A549 (cell line): Measurements from ENCODE around the gene PEX14. TPM values are rescaled to one million over a fixed set of nuclear protein-coding genes. Genes with fewer than 3 reads are reported as not detected.

ENCODE experiments used
- ATAC-seq, 2 experiments: fragments of 200-7000 bp in 1 of 2; fragments of >200 bp in 1 of 2; cut with Nextera tagmentation in 1 of 2; cut with Tn5 transposase in 1 of 2; 3 replicates each; pipeline versions ENCODE4 v1.8.0 to v1.9.1; 2018 to 2020; ENCODE audit warnings: mild to moderate bottlenecking in 1 of 2, moderate library complexity in 1 of 2
- CTCF ChIA-PET: fragments of 300-600 bp; sonication (Branson Sonifier 250); formaldehyde crosslinking; extraction: SDS; loops from one replicate; lab custom pipeline; 2021; ENCODE audit warnings: antibody characterized with exemption, inconsistent platforms; lab: Yijun Ruan, JAX
- POLR2A ChIA-PET: fragments of 350-600 bp; formaldehyde crosslinking; extraction: SDS; loops from one replicate; lab custom pipeline; 2021; ENCODE audit warnings: antibody characterized with exemption, inconsistent platforms; lab: Yijun Ruan, JAX
- DNase-seq, 2 experiments: peaks; one replicate each; pipeline versions ENCODE4 v3.0.0 to v3.0.0-alpha.2; 2011 to 2016; ENCODE audit warnings: low read depth in 1 of 2, low spot score in 1 of 2
- FAIRE-seq: peaks from 2 replicates; lab custom pipeline; 2011; peaks lifted over from hg19 to GRCh38; lab: Jason Lieb, UNC
- H3K27ac ChIP-seq, 2 experiments: fragments of >200 bp; sonication (Bioruptor Twin); formaldehyde crosslinking; 3 replicates each; pipeline ENCODE4 v1.5.1; 2016 to 2017
- H3K4me1 ChIP-seq: fragments of >200 bp; sonication (Bioruptor Twin); formaldehyde crosslinking; 3 replicates; pipeline ENCODE4 v1.6.1; 2016
- H3K4me2 ChIP-seq: fragments of >200 bp; sonication (Bioruptor Twin); formaldehyde crosslinking; 3 replicates; pipeline ENCODE4 v1.6.1; 2016
- H3K4me3 ChIP-seq: fragments of >200 bp; sonication (Bioruptor Twin); formaldehyde crosslinking; 3 replicates; pipeline ENCODE4 v1.5.1; 2016
- H3K9me3 ChIP-seq: fragments of >200 bp; sonication (Bioruptor Twin); formaldehyde crosslinking; 3 replicates; pipeline ENCODE4 v1.6.1; 2016
- ATOH8 ChIP-seq: fragments of 250-450 bp; sonication (Bioruptor Pico); IDR thresholded peaks from 2 replicates; pipeline ENCODE4 v1.5.0; 2020; ENCODE audit warnings: low read depth, mild to moderate bottlenecking, moderate library complexity
- BCL3 ChIP-seq: fragments of >200 bp; sonication (Bioruptor Twin); formaldehyde crosslinking; IDR thresholded peaks from 3 replicates; pipeline ENCODE4 v1.6.1; 2016
- CBX2 ChIP-seq: fragments of 200-600 bp; sonication (generic); IDR thresholded peaks from 2 replicates; pipeline ENCODE4 v1.6.1; 2016; ENCODE audit warnings: low read depth, mild to moderate bottlenecking, borderline replicate concordance
- CBX8 ChIP-seq: fragments of 200-600 bp; sonication (generic); IDR thresholded peaks from 2 replicates; pipeline ENCODE4 v1.6.1; 2016
- CEBPB ChIP-seq, 2 experiments: fragments of >200 bp in 1 of 2; sonication (Bioruptor Twin) in 1 of 2; formaldehyde crosslinking in 1 of 2; IDR thresholded peaks; 2 replicates each; pipeline ENCODE4 v1.6.1; 2012 to 2016
- CHD2 ChIP-seq: fragments of 150-350 bp; IDR thresholded peaks from 2 replicates; pipeline ENCODE4 v1.6.1; 2014; ENCODE audit warnings: low read length; ENCODE audit not compliant: partially characterized antibody
- CHD4 ChIP-seq: fragments of 200-600 bp; sonication (generic); IDR thresholded peaks from 2 replicates; pipeline ENCODE4 v1.6.1; 2016; ENCODE audit warnings: antibody characterized with exemption, mild to moderate bottlenecking, borderline replicate concordance
- EP300 ChIP-seq, 2 experiments: fragments of >200 bp; sonication (Bioruptor Twin); formaldehyde crosslinking; IDR thresholded peaks; 2 replicates in 1 of 2; 3 replicates in 1 of 2; pipeline ENCODE4 v1.6.1; 2016 to 2017
- JUN ChIP-seq, 2 experiments: fragments of >200 bp; sonication (Bioruptor Twin); formaldehyde crosslinking; IDR thresholded peaks; 2 replicates in 1 of 2; 3 replicates in 1 of 2; pipeline ENCODE4 v1.6.1; 2016 to 2017
- JUNB ChIP-seq: fragments of >200 bp; sonication (Bioruptor Twin); formaldehyde crosslinking; IDR thresholded peaks from 2 replicates; pipeline ENCODE4 v1.6.1; 2016
- MAX ChIP-seq: IDR thresholded peaks from 2 replicates; pipeline ENCODE4 v1.6.1; 2012
- MYC ChIP-seq: IDR thresholded peaks from 2 replicates; pipeline ENCODE4 v1.6.1; 2012; ENCODE audit warnings: mild to moderate bottlenecking, inconsistent platforms, low read length, improper control_type of control experiment, borderline replicate concordance
- RARB ChIP-seq: fragments of 250-450 bp; sonication (Bioruptor Pico); IDR thresholded peaks from 2 replicates; pipeline ENCODE4 v1.8.0; 2021; ENCODE audit warnings: mild to moderate bottlenecking, moderate library complexity
- RCOR1 ChIP-seq: fragments of 150-350 bp; IDR thresholded peaks from 2 replicates; pipeline ENCODE4 v1.6.1; 2014; ENCODE audit warnings: antibody characterized with exemption, low read length, low read depth
- SREBF2 ChIP-seq: fragments of 450-650 bp; IDR thresholded peaks from 2 replicates; pipeline ENCODE4 v1.6.1; 2014; ENCODE audit warnings: mild to moderate bottlenecking, moderate library complexity
- TFCP2L1 ChIP-seq: fragments of 250-450 bp; sonication (Bioruptor Pico); IDR thresholded peaks from 2 replicates; pipeline ENCODE4 v1.5.0; 2021; ENCODE audit warnings: mild to moderate bottlenecking
- TP53 ChIP-seq: fragments of 250-450 bp; sonication (Bioruptor Pico); IDR thresholded peaks from 2 replicates; pipeline ENCODE4 v1.5.0; 2021; ENCODE audit warnings: mild to moderate bottlenecking, moderate library complexity
- ZFP36 ChIP-seq: fragments of 450-650 bp; IDR thresholded peaks from 2 replicates; pipeline ENCODE4 v1.6.1; 2014; ENCODE audit warnings: borderline replicate concordance; ENCODE audit not compliant: partially characterized antibody
- WGBS: methylation state at CpG from one replicate; pipeline ENCODE4 v1.1.6; 2017; ENCODE audit errors: missing lambda C conversion rate; 5-methylcytosine and 5-hydroxymethylcytosine counted together
- polyA plus RNA-seq, 4 experiments: library from polyadenylated mRNA; depleted of rRNA in 3 of 4; stranded (reverse); fragments of >200 nt; fragmentation: RNase III in 1 of 4; extraction: RNeasy Plus Mini Kit Qiagen cat#74134 plus additional on column Dnase treatment in 1 of 4; gene quantifications; 2 replicates in 3 of 4; 3 replicates in 1 of 4; pipeline ENCODE4 v1.2.3, GENCODE V29; 2011 to 2017

PEX14 gene
- polyA plus RNA-seq, 2 of the 4 experiments (the other 2 are of a cell fraction) = 7.7 to 15.0 TPM

- Histone ChIP-seq H3K27ac (no peak overlapping the region), H3K4me2 (no peak overlapping the region), H3K4me3 (no peak overlapping the region), H3K9me3 (no peaks in the 10 kb centered on the region), H3K4me1 (peaks cover 16% of the 10 kb centered on the region)
- TF ChIP-seq CHD4 (no peak), ATOH8 (CRISPR knock-in tag) (no peak), MYC (no peak), CEBPB (IDR thresholded peaks at IDR 0.05) (no peak), CHD2 (no peak), TP53 (CRISPR knock-in tag) (no peak), RARB (no peak)
- WGBS = 81% methylated on average over 6 of the region's 6 CpGs
- ATAC-seq (no peak), FAIRE-seq (no peak), DNase-seq (no peak)
- ChIA-PET CTCF (interaction anchor here (0.6 kb wide), 1 partner anchor 13 kb away, joined by 3 read pairs; no protein-coding TSS in a partner anchor), POLR2A (no interaction called here)
These were observed 41.4 kb downstream of the PEX14 start for GRCh38 chr1:10515976-10516750.

- ATAC-seq (no peak), FAIRE-seq (no peak), DNase-seq (no peak)
- 95% methylated on average over 5 of the region's 8 CpGs for whole genome bisulfite sequencing
- H3K9me3 ChIP-seq = no peaks in the 10 kb centered on the region
- H3K27ac ChIP-seq = no peak overlapping the region
- H3K4me2 ChIP-seq = no peak overlapping the region
- no peak for TF ChIP-seq CBX2
- TF ChIP-seq JUNB = no peak
- no peak for TF ChIP-seq TFCP2L1 (CRISPR knock-in tag)
- no peak for TF ChIP-seq RCOR1
- CTCF ChIA-PET = interaction anchor here (0.6 kb wide), 1 partner anchor 12 kb away, joined by 3 read pairs; no protein-coding TSS in a partner anchor
- POLR2A ChIA-PET = no interaction called here
- H3K4me1 ChIP-seq = peaks cover 9% of the 10 kb centered on the region; the same call in 2 of the 3 replicates
- no peak overlapping the region for H3K4me3 ChIP-seq
These were observed 42.4 kb downstream of the PEX14 start for GRCh38 chr1:10516925-10517676.

GRCh38 chr1:10517677-10517982, 42.9 kb downstream of the PEX14 start:
- TF ChIP-seq MAX = no peak
- ATAC-seq = no peak
- 90% methylated on average over 2 of the region's 2 CpGs for WGBS
- Histone ChIP-seq H3K4me2 (no peak overlapping the region), H3K4me3 (no peak overlapping the region), H3K4me1 (peaks cover 9% of the 10 kb centered on the region; the same call in 2 of the 3 replicates), H3K27ac (no peak overlapping the region), H3K9me3 (no peaks in the 10 kb centered on the region)
- FAIRE-seq = no peak
- CTCF ChIA-PET = no interaction called here
- no peak for DNase-seq
- POLR2A ChIA-PET = no interaction called here

- no peak for DNase-seq
- CTCF ChIA-PET = interaction anchor here (1.2 kb wide), 1 partner anchor 11 kb away, joined by 3 read pairs; no protein-coding TSS in a partner anchor
- POLR2A ChIA-PET = no interaction called here
- Histone ChIP-seq H3K4me2 (0 out of 3 replicates have a peak overlapping the region, but pooled peaks have one; percentile 19), H3K27ac (peak overlapping the region in 1 of 2 experiments; percentile 43; a peak in 2 of 6 replicates), H3K4me1 (peaks cover 9% of the 10 kb centered on the region; the same call in 2 of the 3 replicates), H3K4me3 (no peak overlapping the region), H3K9me3 (no peaks in the 10 kb centered on the region)
- 52% methylated on average over 6 of the region's 7 CpGs for WGBS
- peak; percentile 66 to 70; a peak in 4 of 6 replicates for ATAC-seq
- FAIRE-seq = no peak
- TF ChIP-seq JUN (IDR thresholded peaks at IDR 0.05) (no peak), CBX8 (no peak), EP300 (IDR thresholded peaks at IDR 0.05) (no peak), CBX2 (no peak), SREBF2 (no peak), ZFP36 (no peak), BCL3 (no peak)
These were observed 44.3 kb downstream of the PEX14 start for GRCh38 chr1:10519016-10519417.
